ENCODE data around the gene RFC1. TPM values are rescaled to one million over a fixed set of nuclear protein-coding genes. Genes with fewer than 3 reads are reported as not detected.

RFC1 gene
- total and polyA plus RNA-seq, 2 donors (not counting 3 experiments of a cell fraction or from before 2014, with no cell fraction given), result 12.9 to 57.1 TPM

DNA sequence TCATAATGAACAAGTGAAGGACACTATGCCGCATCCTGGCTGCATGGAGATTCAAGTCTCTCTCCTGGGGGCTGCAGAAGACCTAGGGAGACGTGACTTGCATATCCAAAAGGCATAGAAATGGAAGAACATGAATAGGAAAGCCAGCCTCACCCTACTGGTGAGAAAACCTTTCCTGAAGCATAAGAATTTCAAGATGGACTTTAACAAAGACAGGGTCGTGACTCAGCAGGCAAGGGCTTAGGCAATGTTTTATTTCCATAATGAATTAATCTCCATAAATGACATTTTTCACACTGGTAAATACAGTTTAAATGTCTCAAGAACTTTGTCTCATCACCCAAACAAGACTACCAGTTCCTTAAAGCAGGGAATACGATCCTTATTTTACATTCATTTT lies 78.9 kb downstream of the RFC1 start:
- no TSS peak for BruUV-seq (replicated peaks)
- no peaks in the 10 kb centered on the region for H3K9me3 ChIP-seq (replicated peaks; ENCODE audit: control insufficient read depth, insufficient read depth, low read length)
- peaks cover 7% of the 10 kb centered on the region for H3K4me1 ChIP-seq (ENCODE audit: control insufficient read depth, extremely low read depth, insufficient read depth, low read length)
- no peak for TF ChIP-seq CTCF (IDR thresholded peaks at IDR 0.05; ENCODE audit: extremely low read depth in 1 of 2, insufficient read depth in 1 of 2, low read depth in 1 of 2, low read length in 2 of 2)
- TF ChIP-seq FOS (IDR thresholded peaks at IDR 0.05; ENCODE audit: borderline replicate concordance, insufficient read depth, low read length), result no peak
- no peak for TF ChIP-seq POLR2AphosphoS5 (IDR thresholded peaks at IDR 0.05; ENCODE audit: insufficient read depth, low read depth, low read length)
- TF ChIP-seq, protein P1, sequence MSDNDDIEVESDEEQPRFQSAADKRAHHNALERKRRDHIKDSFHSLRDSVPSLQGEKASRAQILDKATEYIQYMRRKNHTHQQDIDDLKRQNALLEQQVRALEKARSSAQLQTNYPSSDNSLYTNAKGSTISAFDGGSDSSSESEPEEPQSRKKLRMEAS (IDR thresholded peaks at IDR 0.05; ENCODE audit: insufficient read depth, insufficient read length), result no peak
- no peak for TF ChIP-seq EZH2 (IDR thresholded peaks at IDR 0.05; ENCODE audit: borderline replicate concordance, low read depth, low read length, severe bottlenecking)
- TF ChIP-seq GATA2 (IDR thresholded peaks at IDR 0.05; ENCODE audit: insufficient read depth, insufficient read length, low read depth, low read length), result no peak
- TF ChIP-seq MYC (IDR thresholded peaks at IDR 0.05; ENCODE audit: low read depth, low read length), result no peak
- no peak for TF ChIP-seq POLR2A (IDR thresholded peaks at IDR 0.05; ENCODE audit: low read depth, low read length)
- TF ChIP-seq JUN (IDR thresholded peaks at IDR 0.05; ENCODE audit: borderline replicate concordance, insufficient read depth, insufficient read length, low read depth), result no peak
- H3K4me2 ChIP-seq (ENCODE audit: insufficient read depth, low read length), result no peak overlapping the region
- no peaks in the 10 kb centered on the region for H4K20me1 ChIP-seq (replicated peaks; ENCODE audit: control insufficient read depth, extremely low read depth, insufficient read depth, low read length)
- ChIA-PET CTCF (interaction anchor here (1.5 kb wide), 1 partner anchor 34 kb away, joined by 3 read pairs; no protein-coding TSS in a partner anchor), POLR2A (no interaction called here)
- no peak overlapping the region for H3K9ac ChIP-seq (replicated peaks; ENCODE audit: extremely low read depth, insufficient read depth, low read length)
- H3K27ac ChIP-seq (ENCODE audit: insufficient read depth, low read depth, low read length), result no peak overlapping the region
- dilution Hi-C loops (cut with MboI; ENCODE audit: extremely low pct_ligation_motif_present, low sequenced_read_pairs), result no loop called here
- H3K27me3 ChIP-seq (ENCODE audit: control insufficient read depth in 2 of 2, insufficient read depth in 2 of 2, low read length in 2 of 2), result no peaks in the 10 kb centered on the region
- no peak overlapping the region for H3K4me3 ChIP-seq (replicated peaks in 1 of 3; ENCODE audit: insufficient read depth in 1 of 3, low read depth in 1 of 3, low read length in 3 of 3)
- H3K9me1 ChIP-seq (replicated peaks; ENCODE audit: control insufficient read depth, extremely low read depth, insufficient read depth, low read length), result no peaks in the 10 kb centered on the region
- no peaks in the 10 kb centered on the region for H3K79me2 ChIP-seq (ENCODE audit: control insufficient read depth, insufficient read depth, low read length)
- no peak overlapping the region for H2AFZ ChIP-seq (ENCODE audit: low read depth, low read length)
- DNase-seq (ENCODE audit: low read depth, low spot score) (no peak), FAIRE-seq (no peak)
- peaks cover 10 to 11% of the 10 kb centered on the region in 2 experiments for H3K36me3 ChIP-seq (ENCODE audit: control insufficient read depth in 2 of 2, extremely low read depth in 1 of 2, insufficient read depth in 2 of 2, low read length in 2 of 2)
- intact Hi-C loops (cut with micrococcal nuclease), result no loop called here

All from endothelial cell of umbilical vein (primary cell).